Measurements from ENCODE around the gene PRIMPOL. TPM values are rescaled to one million over a fixed set of nuclear protein-coding genes. Genes with fewer than 3 reads are reported as not detected.
"Not testable (repeated sequence)": the region's sequence is repeated elsewhere in the genome, so short reads cannot be mapped to it uniquely, and the experiment has no call there.

The PRIMPOL gene
- total and polyA plus RNA-seq, 5 experiments from 2014 or later = 12.1 to 17.6 (median 16.1) TPM

DNA sequence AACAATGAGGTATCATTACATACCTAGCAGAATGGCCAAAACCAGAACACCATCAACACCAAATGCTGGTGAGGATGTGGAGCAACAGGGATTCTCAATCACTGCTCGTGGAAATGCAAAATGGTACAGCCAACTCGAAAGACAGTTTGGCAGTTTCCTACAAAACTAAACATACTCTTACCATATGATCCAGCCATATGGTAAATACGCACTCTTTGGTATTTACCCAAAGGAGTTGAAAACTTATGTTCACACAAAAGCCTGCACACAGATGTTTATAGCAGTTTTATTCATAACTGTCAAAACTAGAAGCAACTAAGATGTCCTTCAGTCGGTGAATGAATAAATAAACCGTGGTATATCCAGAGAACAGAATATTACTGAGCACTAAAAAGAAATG, 8.1 kb upstream of the PRIMPOL start:
- POLR2A ChIA-PET = no interaction called here
- no peak for DNase-seq
- Mint-ChIP-seq H3K27me3 (no peaks in the 10 kb centered on the region), H3K36me3 (peaks cover 4 to 83% (median 22%) of the 10 kb centered on the region in 3 donors), H3K9me3 (no peaks in the 10 kb centered on the region), H3K4me3 (peak overlapping the region in 3 of 10 donors; percentile 9 to 18 (median 9)), H3K4me1 (peaks cover 27 to 76% (median 64%) of the 10 kb centered on the region in 4 donors), H3K27ac (peak overlapping the region in 1 of 10 donors; percentile 38)
- ATAC-seq = no peak

- H3K27me3 Mint-ChIP-seq = no peaks in the 10 kb centered on the region
- peak overlapping the region in 2 of 10 donors; percentile 24 to 44 for H3K27ac Mint-ChIP-seq
- peak overlapping the region in 4 of 10 donors; percentile 9 to 40 (median 13) for H3K4me3 Mint-ChIP-seq
- POLR2A ChIA-PET = interaction anchor here (0.6 kb wide), 1 partner anchor 70 kb away, joined by 4 read pairs; no protein-coding TSS in a partner anchor
- H3K36me3 Mint-ChIP-seq = peaks cover 4 to 67% (median 10%) of the 10 kb centered on the region in 3 donors
- peaks cover 41 to 86% (median 77%) of the 10 kb centered on the region in 4 donors for H3K4me1 Mint-ChIP-seq
- ATAC-seq (no peak), DNase-seq (no peak)
- no peaks in the 10 kb centered on the region for H3K9me3 Mint-ChIP-seq
Measured at GRCh38 chr4:184643731-184644130, 5.8 kb upstream of the PRIMPOL start.

- POLR2A ChIA-PET = interaction anchor here (0.6 to 1.2 kb wide), 3 partner anchors 71 to 170 kb away, joined by 3 to 4 read pairs (median 4); partner anchors contain the start of genes CENPU and IRF2
- Mint-ChIP-seq H3K27ac (peak overlapping the region in 5 of 10 donors; percentile 9 to 57 (median 35)), H3K36me3 (peaks cover 4 to 57% (median 7%) of the 10 kb centered on the region in 3 donors)
Measured at GRCh38 chr4:184644553-184645307, 4.8 kb upstream of the PRIMPOL start.

GRCh38 chr4:184645904-184646610, 3.5 kb upstream of the PRIMPOL start:
- Mint-ChIP-seq H3K4me3 (peak overlapping the region in 9 of 10 donors; percentile 73 to 99 (median 96)), H3K36me3 (peaks cover 4 to 47% (median 7%) of the 10 kb centered on the region in 3 donors), H3K4me1 (peaks cover 33 to 76% (median 67%) of the 10 kb centered on the region in 4 donors), H3K27ac (peak overlapping the region; percentile 50 to 98 (median 82)), H3K9me3 (no peaks in the 10 kb centered on the region), H3K27me3 (no peaks in the 10 kb centered on the region)
- DNase-seq (no peak), ATAC-seq (no peak)
- POLR2A ChIA-PET = no interaction called here

More at GRCh38 chr4:184644553-184645307, 4.8 kb upstream of the PRIMPOL start:
- H3K9me3 Mint-ChIP-seq = no peaks in the 10 kb centered on the region
- H3K4me3 Mint-ChIP-seq = peak overlapping the region in 5 of 10 donors; percentile 15 to 94 (median 29)
- H3K27me3 Mint-ChIP-seq = no peaks in the 10 kb centered on the region
- DNase-seq (no peak), ATAC-seq (no peak)
- peaks cover 35 to 77% (median 69%) of the 10 kb centered on the region in 4 donors for H3K4me1 Mint-ChIP-seq

- ATAC-seq (no peak), DNase-seq (no peak)
- Mint-ChIP-seq H3K4me3 (peak overlapping the region; percentile 88 to 99 (median 96)), H3K4me1 (peaks cover 33 to 73% (median 55%) of the 10 kb centered on the region in 4 donors), H3K27me3 (no peaks in the 10 kb centered on the region), H3K27ac (peak overlapping the region; percentile 90 to 98 (median 96)), H3K36me3 (peaks cover 4 to 34% (median 4%) of the 10 kb centered on the region in 3 donors), H3K9me3 (no peaks in the 10 kb centered on the region)
- POLR2A ChIA-PET = interaction anchor here (0.9 to 3.3 kb wide), 6 partner anchors 9 to 1203 kb away, joined by 3 to 18 read pairs (median 7); partner anchors contain the start of genes CDKN2AIP and IRF2
Measured at GRCh38 chr4:184647266-184648053, 2.1 kb upstream of the PRIMPOL start.

- POLR2A ChIA-PET = interaction anchor here (0.6 to 3.3 kb wide), 11 partner anchors 15 to 1203 kb away, joined by 3 to 18 read pairs (median 5); partner anchors contain the start of genes CDKN2AIP and IRF2
- no peak for ATAC-seq
- peaks cover 35 to 68% (median 53%) of the 10 kb centered on the region in 4 donors for H3K4me1 Mint-ChIP-seq
- H3K27ac Mint-ChIP-seq = peak overlapping the region; percentile 90 to 98 (median 96)
- H3K27me3 Mint-ChIP-seq = no peaks in the 10 kb centered on the region
- H3K4me3 Mint-ChIP-seq = peak overlapping the region; percentile 88 to 99 (median 96)
- H3K36me3 Mint-ChIP-seq = peaks cover 4 to 29% (median 4%) of the 10 kb centered on the region in 3 donors
- no peaks in the 10 kb centered on the region for H3K9me3 Mint-ChIP-seq
- DNase-seq = no peak
Measured at GRCh38 chr4:184648054-184648312, 1.6 kb upstream of the PRIMPOL start.

GRCh38 chr4:184648313-184649025, 1.1 kb upstream of the PRIMPOL start:
- DNase-seq = peak; percentile 18 to 70 (median 40)
- Mint-ChIP-seq H3K4me1 (peaks cover 35 to 66% (median 52%) of the 10 kb centered on the region in 4 donors), H3K27me3 (no peaks in the 10 kb centered on the region), H3K27ac (peak overlapping the region; percentile 90 to 98 (median 96)), H3K4me3 (peak overlapping the region; percentile 88 to 99 (median 96)), H3K36me3 (peaks cover 4 to 26% (median 4%) of the 10 kb centered on the region in 3 donors), H3K9me3 (no peaks in the 10 kb centered on the region)
- ATAC-seq = peak; percentile 14 to 25
- POLR2A ChIA-PET = interaction anchor here (0.6 to 3.3 kb wide), 15 partner anchors 12 to 1204 kb away, joined by 3 to 18 read pairs (median 4); partner anchors contain the start of genes CDKN2AIP, CENPU, IRF2 and SLC25A4

DNA sequence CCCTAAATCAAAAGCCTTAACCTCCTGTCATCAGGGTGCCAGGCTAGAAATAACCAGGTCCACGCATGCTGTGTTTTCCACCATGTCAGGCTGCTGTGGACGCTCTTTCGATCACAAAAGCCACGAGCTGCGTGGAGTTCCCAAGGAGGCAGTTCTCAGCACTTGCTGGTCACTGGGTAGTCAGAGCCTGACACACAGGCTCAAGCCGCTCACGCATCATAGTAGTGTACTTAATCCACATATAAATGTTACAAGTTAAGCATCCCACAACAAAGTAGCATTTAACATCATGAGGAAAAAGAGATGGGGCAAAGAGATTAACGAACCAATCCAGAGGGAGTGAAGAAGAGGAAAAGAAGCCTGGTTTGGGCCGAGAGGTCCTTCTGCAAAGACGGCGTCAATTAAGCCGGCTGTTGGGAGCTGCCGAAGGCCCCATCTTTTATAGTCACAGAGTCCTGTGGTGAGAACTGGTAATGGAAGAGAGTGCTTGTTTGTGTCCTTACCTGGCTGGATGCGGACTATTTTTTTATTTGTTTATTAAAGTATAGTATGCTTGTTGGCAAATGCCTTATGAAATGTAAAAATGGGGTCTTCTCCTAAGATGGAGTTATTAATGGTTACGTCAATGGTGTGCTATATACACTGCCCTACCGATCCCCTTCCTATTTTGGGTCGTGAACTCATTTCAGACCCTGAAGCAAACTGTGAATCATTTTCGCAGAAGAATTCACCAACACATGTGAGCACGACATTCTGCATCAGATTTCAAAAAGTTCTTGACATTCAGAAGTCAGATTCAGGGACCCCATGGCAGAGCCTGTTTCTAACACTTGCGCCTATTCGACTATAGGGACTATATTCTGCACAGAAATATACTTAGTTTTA, 675 bp downstream of the PRIMPOL start:
- Mint-ChIP-seq H3K4me1 (peaks cover 29 to 51% (median 49%) of the 10 kb centered on the region in 4 donors), H3K27me3 (no peaks in the 10 kb centered on the region), H3K27ac (peak overlapping the region; percentile 82 to 97 (median 92)), H3K9me3 (no peaks in the 10 kb centered on the region), H3K36me3 (peaks cover 0 to 21% (median 5%) of the 10 kb centered on the region in 3 donors), H3K4me3 (peak overlapping the region; percentile 83 to 99 (median 94))
- peak in 2 of 10 donors; percentile 7 to 28 for DNase-seq
- POLR2A ChIA-PET = interaction anchor here (1.2 to 3.3 kb wide), 8 partner anchors 10 to 176 kb away, joined by 4 to 18 read pairs (median 10); partner anchors contain the start of genes ACSL1, CENPU and IRF2
- ATAC-seq = peak in 1 of 2 donors; percentile 6

GRCh38 chr4:184651899-184652298, 2.4 kb downstream of the PRIMPOL start:
- Mint-ChIP-seq H3K4me3 (peak overlapping the region in 1 of 10 donors; percentile 19), H3K4me1 (peaks cover 20 to 37% (median 33%) of the 10 kb centered on the region in 4 donors), H3K27me3 (no peaks in the 10 kb centered on the region), H3K9me3 (no peaks in the 10 kb centered on the region), H3K27ac (peak overlapping the region in 5 of 10 donors; percentile 4 to 69 (median 21)), H3K36me3 (peaks cover 0 to 14% (median 11%) of the 10 kb centered on the region in 3 donors)
- DNase-seq (no peak), ATAC-seq (no peak)
- POLR2A ChIA-PET = no interaction called here

GRCh38 chr4:184652681-184653080, 3.1 kb downstream of the PRIMPOL start:
- H3K4me3 Mint-ChIP-seq, H3K9me3 Mint-ChIP-seq, H3K27me3 Mint-ChIP-seq, ATAC-seq, DNase-seq, POLR2A ChIA-PET: not testable (repeated sequence)
- H3K36me3 Mint-ChIP-seq = peaks cover 0 to 19% (median 16%) of the 10 kb centered on the region in 3 donors
- peak overlapping the region in 2 of 10 donors; percentile 4 to 18 for H3K27ac Mint-ChIP-seq
- peaks cover 18 to 34% (median 25%) of the 10 kb centered on the region in 4 donors for H3K4me1 Mint-ChIP-seq
